Neutrophil (primary cell): ENCODE data around the gene SYTL2.

ENCODE experiments used
- H3K27ac ChIP-seq: fragments of 200-600 bp; sonication (generic); 2 replicates; pipeline ENCODE4 v1.5.1; 2016; ENCODE audit warnings: mild to moderate bottlenecking, moderate library complexity
- H3K27me3 ChIP-seq: fragments of 200-600 bp; sonication (generic); 2 replicates; pipeline ENCODE4 v1.6.0; 2016; ENCODE audit warnings: mild to moderate bottlenecking
- H3K36me3 ChIP-seq: fragments of 200-600 bp; sonication (generic); 2 replicates; pipeline ENCODE4 v1.5.1; 2017
- H3K4me1 ChIP-seq, 2 experiments: fragments of 200-600 bp in 1 of 2; sonication (generic) in 1 of 2; 1 replicate in 1 of 2; 2 replicates in 1 of 2; pipeline versions ENCODE4 v1.5.1 to v1.6.1; 2013 to 2016; ENCODE audit warnings: low read depth in 1 of 2, low read length in 1 of 2, mild to moderate bottlenecking in 1 of 2, moderate library complexity in 1 of 2; ENCODE audit not compliant: control insufficient read depth in 1 of 2, insufficient read depth in 1 of 2
- H3K4me3 ChIP-seq, 2 experiments: fragments of 200-600 bp in 1 of 2; sonication (generic) in 1 of 2; 1 replicate in 1 of 2; 2 replicates in 1 of 2; pipeline ENCODE4 v1.5.1; 2013 to 2016; ENCODE audit warnings: low read depth in 1 of 2, low read length in 1 of 2, mild to moderate bottlenecking in 1 of 2, moderate library complexity in 1 of 2
- H3K9me3 ChIP-seq: fragments of 200-600 bp; sonication (generic); 2 replicates; pipeline ENCODE4 v1.5.1; 2016
- TF ChIP-seq, protein P1 (sequence below): fragments of 200-600 bp; sonication (generic); IDR thresholded peaks from 2 replicates; pipeline ENCODE4 v1.5.1; 2016; ENCODE audit warnings: antibody characterized with exemption

SYTL2 gene

DNA sequence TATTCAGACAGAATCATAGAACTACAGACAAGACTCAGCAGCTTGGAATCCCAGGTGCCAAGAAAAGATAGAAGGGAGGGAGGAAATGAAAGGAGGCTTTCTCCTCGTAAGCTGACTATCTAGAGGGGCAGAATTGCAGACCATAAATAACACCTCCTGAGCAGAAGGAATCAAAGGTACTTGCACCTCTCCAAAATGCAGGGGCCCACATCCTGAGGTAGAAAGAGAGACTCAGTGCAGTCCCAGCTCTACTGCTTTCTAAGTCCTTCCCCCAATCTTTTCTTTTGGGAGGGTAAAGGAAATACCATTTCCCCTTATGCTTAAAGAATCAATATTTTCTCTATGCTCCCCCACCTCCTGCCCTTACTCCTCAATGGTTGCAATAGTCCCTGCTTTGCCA, 55.2 kb downstream of the SYTL2 start:
- Histone ChIP-seq H3K4me1 (peaks cover 7 to 8% of the 10 kb centered on the region in 2 experiments), H3K4me3 (no peak overlapping the region), H3K9me3 (no peaks in the 10 kb centered on the region), H3K27me3 (no peaks in the 10 kb centered on the region), H3K36me3 (no peaks in the 10 kb centered on the region), H3K27ac (no peak overlapping the region)
- TF ChIP-seq, protein P1, sequence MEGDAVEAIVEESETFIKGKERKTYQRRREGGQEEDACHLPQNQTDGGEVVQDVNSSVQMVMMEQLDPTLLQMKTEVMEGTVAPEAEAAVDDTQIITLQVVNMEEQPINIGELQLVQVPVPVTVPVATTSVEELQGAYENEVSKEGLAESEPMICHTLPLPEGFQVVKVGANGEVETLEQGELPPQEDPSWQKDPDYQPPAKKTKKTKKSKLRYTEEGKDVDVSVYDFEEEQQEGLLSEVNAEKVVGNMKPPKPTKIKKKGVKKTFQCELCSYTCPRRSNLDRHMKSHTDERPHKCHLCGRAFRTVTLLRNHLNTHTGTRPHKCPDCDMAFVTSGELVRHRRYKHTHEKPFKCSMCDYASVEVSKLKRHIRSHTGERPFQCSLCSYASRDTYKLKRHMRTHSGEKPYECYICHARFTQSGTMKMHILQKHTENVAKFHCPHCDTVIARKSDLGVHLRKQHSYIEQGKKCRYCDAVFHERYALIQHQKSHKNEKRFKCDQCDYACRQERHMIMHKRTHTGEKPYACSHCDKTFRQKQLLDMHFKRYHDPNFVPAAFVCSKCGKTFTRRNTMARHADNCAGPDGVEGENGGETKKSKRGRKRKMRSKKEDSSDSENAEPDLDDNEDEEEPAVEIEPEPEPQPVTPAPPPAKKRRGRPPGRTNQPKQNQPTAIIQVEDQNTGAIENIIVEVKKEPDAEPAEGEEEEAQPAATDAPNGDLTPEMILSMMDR = no peak

DNA sequence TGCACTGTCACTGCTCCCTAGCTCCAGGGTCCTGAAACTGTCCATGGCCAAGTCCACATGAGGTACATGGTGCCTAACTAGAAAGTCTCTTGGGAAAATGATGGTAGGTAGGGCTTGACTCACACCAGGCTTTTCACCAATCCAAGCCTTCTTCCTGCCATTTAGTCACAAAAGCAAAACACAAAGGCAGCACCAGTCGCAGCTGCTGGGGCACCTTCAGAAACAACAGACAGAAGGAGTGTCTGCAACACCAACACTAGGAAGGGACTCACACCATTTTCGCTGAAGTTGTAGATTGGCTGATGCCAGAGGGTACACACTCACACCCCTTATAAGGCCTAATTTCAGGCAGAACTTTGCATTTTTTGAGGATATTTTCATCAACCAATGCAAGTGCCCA, 55.7 kb downstream of the SYTL2 start:
- Histone ChIP-seq H3K4me1 (peaks cover 7 to 8% of the 10 kb centered on the region in 2 experiments), H3K9me3 (no peaks in the 10 kb centered on the region), H3K36me3 (no peaks in the 10 kb centered on the region), H3K27me3 (no peaks in the 10 kb centered on the region), H3K27ac (no peak overlapping the region), H3K4me3 (no peak overlapping the region)
- TF ChIP-seq, protein P1 = no peak

DNA sequence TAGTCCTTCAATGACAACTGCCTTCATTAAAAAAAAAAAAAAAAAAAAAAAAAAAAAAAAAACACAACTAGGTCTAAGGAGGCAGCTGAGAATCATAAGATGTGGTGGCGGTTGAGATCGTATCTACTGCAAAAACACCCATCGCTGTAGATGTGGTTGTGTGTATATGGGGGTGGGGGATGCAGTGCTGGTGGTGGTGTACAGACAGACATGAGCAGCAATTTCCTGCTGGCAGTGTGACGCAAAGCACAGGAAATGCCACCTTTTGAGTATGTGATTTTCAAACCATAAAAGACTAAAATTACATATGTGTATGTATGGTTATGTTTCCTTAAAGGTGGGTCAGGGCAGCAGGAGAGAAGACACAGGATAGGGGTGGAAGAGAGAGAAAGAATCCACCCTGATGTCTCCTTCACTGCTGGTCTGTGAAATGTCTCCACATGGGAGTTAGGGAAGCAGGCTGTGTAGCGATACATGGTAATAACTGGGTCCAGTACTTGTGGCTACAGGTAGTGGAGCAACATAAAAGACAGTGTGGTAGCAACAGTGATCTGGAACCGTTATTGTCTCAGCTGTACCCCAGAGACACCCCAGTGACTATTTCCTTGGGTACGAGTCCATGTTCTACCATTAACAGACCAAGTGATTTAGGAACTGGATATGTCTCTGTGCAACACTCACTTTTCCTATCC, 57.9 kb downstream of the SYTL2 start:
- Histone ChIP-seq H3K4me1 (peaks cover 7 to 8% of the 10 kb centered on the region in 2 experiments), H3K4me3 (no peak overlapping the region), H3K9me3 (no peaks in the 10 kb centered on the region), H3K36me3 (no peaks in the 10 kb centered on the region), H3K27ac (no peak overlapping the region), H3K27me3 (no peaks in the 10 kb centered on the region)
- TF ChIP-seq, protein P1 = no peak

DNA sequence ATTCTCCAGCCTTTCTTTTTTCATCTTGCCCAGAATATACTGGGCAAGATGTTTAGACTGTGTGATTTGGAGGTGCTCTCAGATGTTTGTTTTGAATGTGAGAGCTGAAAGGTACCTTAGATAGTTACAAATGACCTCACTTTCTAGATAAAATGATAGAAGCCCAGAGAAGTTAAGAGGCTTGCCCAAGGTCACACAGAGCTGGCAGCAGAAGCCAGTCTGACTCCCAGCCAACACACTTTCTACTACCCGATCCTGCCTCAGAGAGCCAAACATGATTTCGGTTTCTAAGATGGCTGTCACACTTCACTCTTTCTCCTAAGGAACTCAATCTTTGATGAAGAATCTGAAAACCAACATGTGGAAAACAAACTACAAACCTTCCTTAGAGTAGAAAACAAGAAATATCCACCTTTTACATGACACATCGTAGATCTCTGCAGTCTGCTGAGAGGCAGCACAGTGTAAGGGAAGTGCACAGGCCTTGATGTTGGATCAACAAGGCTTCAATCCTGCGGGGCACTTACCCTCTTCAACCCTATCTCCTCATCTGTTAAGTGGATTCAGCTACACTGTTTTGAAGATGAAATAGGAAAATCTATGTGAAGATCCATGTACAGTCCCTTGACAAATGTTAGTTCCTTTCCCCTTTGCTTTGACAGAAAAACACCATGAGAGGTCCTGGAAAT, 58.6 kb downstream of the SYTL2 start:
- Histone ChIP-seq H3K4me3 (no peak overlapping the region), H3K27ac (no peak overlapping the region), H3K36me3 (no peaks in the 10 kb centered on the region), H3K9me3 (no peaks in the 10 kb centered on the region), H3K4me1 (peaks cover 7 to 8% of the 10 kb centered on the region in 2 experiments), H3K27me3 (no peaks in the 10 kb centered on the region)
- TF ChIP-seq, protein P1 = no peak

DNA sequence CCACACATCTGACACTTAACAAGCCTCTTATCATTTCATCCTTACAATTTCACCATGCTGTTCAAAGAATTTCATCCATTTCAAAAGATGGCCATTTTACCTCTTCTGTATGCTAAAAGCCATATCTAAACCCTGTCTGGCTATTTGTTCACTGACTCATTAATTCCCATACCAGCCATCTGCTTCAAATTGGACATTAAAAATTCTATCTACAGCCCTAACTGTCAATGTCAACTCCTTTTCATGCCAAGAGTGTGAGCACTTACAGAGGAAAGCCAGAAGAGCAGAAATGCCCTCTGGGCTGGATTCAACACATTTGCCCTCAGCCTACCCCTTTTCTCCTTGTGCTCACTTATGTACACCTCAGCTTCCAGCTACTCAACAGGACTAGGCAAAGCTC, 59.2 kb downstream of the SYTL2 start:
- Histone ChIP-seq H3K9me3 (no peaks in the 10 kb centered on the region), H3K27ac (no peak overlapping the region), H3K4me1 (peaks cover 9 to 11% of the 10 kb centered on the region in 2 experiments), H3K36me3 (no peaks in the 10 kb centered on the region), H3K4me3 (no peak overlapping the region), H3K27me3 (no peaks in the 10 kb centered on the region)
- TF ChIP-seq, protein P1 = no peak
